GM19240 (cell line): ENCODE results near the gene SLAMF8.

Experiments used
- DNase-seq: peaks from one replicate; pipeline ENCODE4 v3.0.0; 2011; ENCODE audit warnings: low spot score; ENCODE audit not compliant: insufficient read length

Gene SLAMF8

GRCh38 chr1:159826441-159827101 is at the start of gene SLAMF8:
Gene SLAMF8 (plus strand): TSS chr1:159826873. CDS start chr1:159826899, 26 bp downstream.
- no peak for DNase-seq

GRCh38 chr1:159778266-159778665 is 48.4 kb upstream of the SLAMF8 start:
- no peak for DNase-seq

- no peak for DNase-seq
Observed at GRCh38 chr1:159779403-159779851, 47.2 kb upstream of the SLAMF8 start.

- peak; percentile 83 for DNase-seq
Observed at GRCh38 chr1:159780583-159781582, 45.8 kb upstream of the SLAMF8 start, which contains the start of gene DUSP23. Gene DUSP23 (plus strand): TSS chr1:159780962. CDS start chr1:159781101, 139 bp downstream.

DNA sequence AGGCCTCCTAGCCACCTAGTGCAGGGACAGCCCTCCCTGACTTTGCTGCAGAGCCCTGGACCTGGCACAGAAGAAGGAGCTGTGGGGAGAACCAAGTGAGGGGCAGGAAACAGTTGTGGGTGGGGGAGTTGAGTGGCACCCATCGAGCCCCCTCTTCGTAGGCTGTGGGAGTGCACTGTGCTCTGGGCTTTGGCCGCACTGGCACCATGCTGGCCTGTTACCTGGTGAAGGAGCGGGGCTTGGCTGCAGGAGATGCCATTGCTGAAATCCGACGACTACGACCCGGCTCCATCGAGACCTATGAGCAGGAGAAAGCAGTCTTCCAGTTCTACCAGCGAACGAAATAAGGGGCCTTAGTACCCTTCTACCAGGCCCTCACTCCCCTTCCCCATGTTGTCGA is 44.7 kb upstream of the SLAMF8 start:
- no peak for DNase-seq

- no peak for DNase-seq
Observed at GRCh38 chr1:159783724-159784123, 42.9 kb upstream of the SLAMF8 start.

- no peak for DNase-seq
Observed at GRCh38 chr1:159786465-159786864, 40.2 kb upstream of the SLAMF8 start.

DNA sequence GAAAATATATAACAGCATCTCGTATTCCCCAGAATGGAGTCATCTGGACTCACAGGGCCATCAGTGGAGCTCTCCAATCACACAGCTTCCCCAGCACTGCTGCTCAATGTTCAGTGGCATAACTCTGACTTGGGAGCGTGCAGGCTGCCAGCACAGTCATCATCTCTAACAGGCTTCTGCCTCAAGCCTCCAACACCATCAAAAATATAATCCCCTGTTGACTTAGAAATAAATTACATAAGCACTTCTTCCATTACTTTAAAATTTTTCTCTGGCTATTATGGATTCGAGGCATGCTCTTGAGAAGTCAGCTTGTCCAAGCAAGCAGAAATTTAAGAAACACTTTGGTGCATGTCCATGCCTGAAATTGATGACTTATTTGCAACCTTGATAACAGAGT is 39.7 kb upstream of the SLAMF8 start:
- no peak for DNase-seq

GRCh38 chr1:159790237-159790917 is 36.3 kb upstream of the SLAMF8 start:
- no peak for DNase-seq

- no peak for DNase-seq
Observed at GRCh38 chr1:159791031-159791430, 35.6 kb upstream of the SLAMF8 start.

- DNase-seq: no peak
Observed at GRCh38 chr1:159791461-159791860, 35.2 kb upstream of the SLAMF8 start.

GRCh38 chr1:159795534-159795933 is 31.1 kb upstream of the SLAMF8 start:
- no peak for DNase-seq

DNA sequence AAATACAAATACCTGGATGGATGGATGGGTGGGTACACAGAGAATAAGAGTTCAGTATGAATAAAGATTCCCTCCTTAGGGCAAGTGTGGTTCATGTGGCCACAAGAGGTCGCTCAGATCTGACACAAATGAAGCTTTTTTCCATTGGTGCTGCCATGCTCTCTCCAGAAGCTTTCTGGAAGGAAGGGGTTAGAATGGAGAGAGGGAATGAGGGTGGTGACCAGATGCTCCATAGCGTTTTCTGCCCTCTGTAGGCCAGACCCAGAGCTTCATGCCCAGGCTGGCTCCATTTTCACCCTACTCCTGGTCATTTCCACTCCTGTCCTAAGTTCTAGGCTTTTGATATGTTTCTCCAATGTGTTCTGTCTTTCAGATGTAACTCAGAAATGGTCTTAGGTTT is 27.8 kb upstream of the SLAMF8 start:
- peak; percentile 48 for DNase-seq

GRCh38 chr1:159799446-159799985 is 27.2 kb upstream of the SLAMF8 start:
- DNase-seq: no peak

GRCh38 chr1:159800177-159800930 is 26.3 kb upstream of the SLAMF8 start:
- no peak for DNase-seq

DNA sequence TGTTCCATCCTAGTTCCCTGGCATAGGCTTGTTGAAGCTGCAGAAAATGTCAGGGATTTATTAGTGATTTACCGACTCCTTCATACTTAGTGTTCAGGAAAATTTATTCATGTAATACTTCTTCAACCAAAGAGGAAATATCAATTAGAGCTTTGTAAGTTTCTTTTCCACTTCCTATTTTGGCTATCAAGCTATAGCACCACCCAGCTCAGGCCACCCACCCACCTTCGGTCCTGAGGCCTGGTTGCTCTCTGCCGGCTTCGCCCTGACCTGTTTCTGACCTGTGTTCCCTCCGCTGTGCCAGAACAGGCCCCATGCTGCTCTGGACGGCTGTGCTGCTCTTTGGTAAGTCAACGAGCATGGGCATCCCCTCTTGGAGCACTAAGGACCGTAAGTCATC is 24.6 kb upstream of the SLAMF8 start, which contains the start of gene FCRL6:
Gene FCRL6, plus strand, starts transcription at position 250 of the 400 bp plus-strand sequence. Its CDS starts 65 bp downstream, at position 315.
- DNase-seq: no peak

DNA sequence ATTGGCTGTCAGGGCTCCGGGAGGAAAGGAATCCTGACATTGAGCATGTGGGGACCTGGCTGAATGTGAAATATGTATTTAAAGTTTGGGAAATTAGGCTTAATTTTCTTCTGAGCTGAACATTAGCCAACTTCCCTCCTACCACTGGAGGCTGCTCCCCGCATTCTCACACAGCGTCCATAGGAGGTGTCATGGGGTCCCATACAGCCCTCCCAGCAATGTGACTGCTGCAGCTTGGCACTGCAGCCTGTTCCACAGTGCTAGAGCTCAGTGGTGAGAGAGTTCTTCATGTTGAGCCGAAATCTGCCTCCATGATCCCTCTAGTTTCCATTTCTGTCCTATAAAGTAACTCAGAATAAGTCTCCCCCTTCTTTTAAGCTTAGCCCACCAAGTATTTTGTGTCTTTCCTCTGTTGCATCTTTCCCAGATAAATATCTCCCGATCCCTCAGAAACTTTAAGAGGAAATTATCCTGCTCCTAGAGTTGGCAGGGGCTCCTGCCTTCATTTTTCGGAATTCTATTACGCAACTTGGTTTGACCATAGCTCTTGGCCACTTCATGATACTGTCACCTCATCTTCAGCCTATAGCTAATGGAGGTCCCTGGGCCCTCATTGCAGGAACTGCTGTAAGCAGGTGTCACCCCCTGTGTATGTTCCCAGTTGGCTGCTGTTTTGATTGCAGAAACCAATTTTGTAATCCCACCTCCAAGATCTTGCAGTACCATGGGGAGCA is 22.6 kb upstream of the SLAMF8 start:
- DNase-seq: no peak

GRCh38 chr1:159804924-159805323 is 21.7 kb upstream of the SLAMF8 start:
- DNase-seq: no peak

- DNase-seq: no peak
Observed at GRCh38 chr1:159815926-159816325, 10.7 kb upstream of the SLAMF8 start.
